ENCODE data around the gene CPE. TPM values are rescaled to one million over a fixed set of nuclear protein-coding genes. Genes with fewer than 3 reads are reported as not detected.
"Not testable (repeated sequence)": the region's sequence is repeated elsewhere in the genome, so short reads cannot be mapped to it uniquely, and the experiment has no call there.

CPE gene
- total RNA-seq: 0.26 and 0.89 TPM in 2 replicates

- DNase-seq (ENCODE audit: low read depth in 2 of 2): peak; percentile 16 to 64
These were observed at the start of gene CPE for GRCh38 chr4:165378745-165379677. TSS of gene CPE (plus strand) at chr4:165379008. CDS start at chr4:165379222, 214 bp downstream.

- DNase-seq (ENCODE audit: low read depth in 2 of 2): no peak
These were observed 48.7 kb upstream of the CPE start for GRCh38 chr4:165330071-165330470.

- no peak for DNase-seq (ENCODE audit: low read depth in 2 of 2)
These were observed 48.1 kb upstream of the CPE start for GRCh38 chr4:165330666-165331065.

- no peak for DNase-seq (ENCODE audit: low read depth in 2 of 2)
These were observed 47.4 kb upstream of the CPE start for GRCh38 chr4:165331359-165331758.

GRCh38 chr4:165331823-165332222 is 47.0 kb upstream of the CPE start:
- no peak for DNase-seq (ENCODE audit: low read depth in 2 of 2)

- DNase-seq (ENCODE audit: low read depth in 2 of 2): no peak
These were observed 46.3 kb upstream of the CPE start for GRCh38 chr4:165332502-165332901.

- DNase-seq (ENCODE audit: low read depth in 2 of 2): no peak
These were observed 43.6 kb upstream of the CPE start for GRCh38 chr4:165335163-165335703.

GRCh38 chr4:165336743-165337142 is 42.1 kb upstream of the CPE start:
- DNase-seq (ENCODE audit: low read depth in 2 of 2): no peak

- not testable (repeated sequence) for DNase-seq (ENCODE audit: low read depth in 2 of 2)
These were observed 36.5 kb upstream of the CPE start for GRCh38 chr4:165342340-165342739.

GRCh38 chr4:165343353-165344191 is 35.2 kb upstream of the CPE start:
- peak; percentile 20 to 33 for DNase-seq (ENCODE audit: low read depth in 2 of 2)

GRCh38 chr4:165345666-165346417 is 33.0 kb upstream of the CPE start:
- no peak for DNase-seq (ENCODE audit: low read depth in 2 of 2)

- DNase-seq (ENCODE audit: low read depth in 2 of 2): no peak
These were observed 30.9 kb upstream of the CPE start for GRCh38 chr4:165347647-165348569.

- DNase-seq (ENCODE audit: low read depth in 2 of 2): no peak
These were observed 27.3 kb upstream of the CPE start for GRCh38 chr4:165351359-165352130.

GRCh38 chr4:165355900-165356300 is 22.9 kb upstream of the CPE start:
- peak; percentile 24 to 46 for DNase-seq (ENCODE audit: low read depth in 2 of 2)

GRCh38 chr4:165359506-165359905 is 19.3 kb upstream of the CPE start:
- no peak for DNase-seq (ENCODE audit: low read depth in 2 of 2)

- DNase-seq (ENCODE audit: low read depth in 2 of 2): no peak
These were observed 18.6 kb upstream of the CPE start for GRCh38 chr4:165360041-165360695.

GRCh38 chr4:165360985-165361670 is 17.7 kb upstream of the CPE start:
- DNase-seq (ENCODE audit: low read depth in 2 of 2): no peak

- no peak for DNase-seq (ENCODE audit: low read depth in 2 of 2)
These were observed 17.0 kb upstream of the CPE start for GRCh38 chr4:165361810-165362209.

Measured in dermis microvascular lymphatic vessel endothelial cell (primary cell).